ENCODE data around the gene MBD6.

The MBD6 gene, protein sequence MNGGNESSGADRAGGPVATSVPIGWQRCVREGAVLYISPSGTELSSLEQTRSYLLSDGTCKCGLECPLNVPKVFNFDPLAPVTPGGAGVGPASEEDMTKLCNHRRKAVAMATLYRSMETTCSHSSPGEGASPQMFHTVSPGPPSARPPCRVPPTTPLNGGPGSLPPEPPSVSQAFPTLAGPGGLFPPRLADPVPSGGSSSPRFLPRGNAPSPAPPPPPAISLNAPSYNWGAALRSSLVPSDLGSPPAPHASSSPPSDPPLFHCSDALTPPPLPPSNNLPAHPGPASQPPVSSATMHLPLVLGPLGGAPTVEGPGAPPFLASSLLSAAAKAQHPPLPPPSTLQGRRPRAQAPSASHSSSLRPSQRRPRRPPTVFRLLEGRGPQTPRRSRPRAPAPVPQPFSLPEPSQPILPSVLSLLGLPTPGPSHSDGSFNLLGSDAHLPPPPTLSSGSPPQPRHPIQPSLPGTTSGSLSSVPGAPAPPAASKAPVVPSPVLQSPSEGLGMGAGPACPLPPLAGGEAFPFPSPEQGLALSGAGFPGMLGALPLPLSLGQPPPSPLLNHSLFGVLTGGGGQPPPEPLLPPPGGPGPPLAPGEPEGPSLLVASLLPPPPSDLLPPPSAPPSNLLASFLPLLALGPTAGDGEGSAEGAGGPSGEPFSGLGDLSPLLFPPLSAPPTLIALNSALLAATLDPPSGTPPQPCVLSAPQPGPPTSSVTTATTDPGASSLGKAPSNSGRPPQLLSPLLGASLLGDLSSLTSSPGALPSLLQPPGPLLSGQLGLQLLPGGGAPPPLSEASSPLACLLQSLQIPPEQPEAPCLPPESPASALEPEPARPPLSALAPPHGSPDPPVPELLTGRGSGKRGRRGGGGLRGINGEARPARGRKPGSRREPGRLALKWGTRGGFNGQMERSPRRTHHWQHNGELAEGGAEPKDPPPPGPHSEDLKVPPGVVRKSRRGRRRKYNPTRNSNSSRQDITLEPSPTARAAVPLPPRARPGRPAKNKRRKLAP

GRCh38 chr12:57522011-57522886 lies at the start of gene MBD6:
Gene MBD6 (plus strand): TSS chr12:57522824. CDS start chr12:57524304, 1,480 bp downstream.
- TF ChIP-seq, protein P1, sequence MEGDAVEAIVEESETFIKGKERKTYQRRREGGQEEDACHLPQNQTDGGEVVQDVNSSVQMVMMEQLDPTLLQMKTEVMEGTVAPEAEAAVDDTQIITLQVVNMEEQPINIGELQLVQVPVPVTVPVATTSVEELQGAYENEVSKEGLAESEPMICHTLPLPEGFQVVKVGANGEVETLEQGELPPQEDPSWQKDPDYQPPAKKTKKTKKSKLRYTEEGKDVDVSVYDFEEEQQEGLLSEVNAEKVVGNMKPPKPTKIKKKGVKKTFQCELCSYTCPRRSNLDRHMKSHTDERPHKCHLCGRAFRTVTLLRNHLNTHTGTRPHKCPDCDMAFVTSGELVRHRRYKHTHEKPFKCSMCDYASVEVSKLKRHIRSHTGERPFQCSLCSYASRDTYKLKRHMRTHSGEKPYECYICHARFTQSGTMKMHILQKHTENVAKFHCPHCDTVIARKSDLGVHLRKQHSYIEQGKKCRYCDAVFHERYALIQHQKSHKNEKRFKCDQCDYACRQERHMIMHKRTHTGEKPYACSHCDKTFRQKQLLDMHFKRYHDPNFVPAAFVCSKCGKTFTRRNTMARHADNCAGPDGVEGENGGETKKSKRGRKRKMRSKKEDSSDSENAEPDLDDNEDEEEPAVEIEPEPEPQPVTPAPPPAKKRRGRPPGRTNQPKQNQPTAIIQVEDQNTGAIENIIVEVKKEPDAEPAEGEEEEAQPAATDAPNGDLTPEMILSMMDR (IDR thresholded peaks at IDR 0.05): no peak

DNA sequence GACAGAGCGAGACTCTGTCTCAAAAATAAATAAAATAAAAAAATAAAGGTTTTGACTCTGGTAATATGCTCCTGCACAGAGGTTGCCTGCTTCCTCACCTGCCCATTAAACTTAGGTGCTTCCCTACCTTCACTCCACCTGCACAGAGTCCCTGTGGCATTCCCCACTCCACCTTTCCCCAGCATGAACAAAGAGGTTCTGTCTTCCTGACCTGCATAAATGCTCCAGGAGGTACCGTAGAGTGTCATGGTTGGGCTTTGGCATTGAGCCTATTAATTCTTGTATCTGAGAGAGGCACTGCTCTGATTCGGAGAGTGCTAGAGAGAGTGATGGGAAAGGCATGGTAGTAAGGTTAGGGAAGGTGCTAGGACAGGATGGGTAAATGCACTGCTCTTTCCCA lies 49.2 kb upstream of the MBD6 start:
- TF ChIP-seq, protein P1 (IDR thresholded peaks at IDR 0.05): no peak

DNA sequence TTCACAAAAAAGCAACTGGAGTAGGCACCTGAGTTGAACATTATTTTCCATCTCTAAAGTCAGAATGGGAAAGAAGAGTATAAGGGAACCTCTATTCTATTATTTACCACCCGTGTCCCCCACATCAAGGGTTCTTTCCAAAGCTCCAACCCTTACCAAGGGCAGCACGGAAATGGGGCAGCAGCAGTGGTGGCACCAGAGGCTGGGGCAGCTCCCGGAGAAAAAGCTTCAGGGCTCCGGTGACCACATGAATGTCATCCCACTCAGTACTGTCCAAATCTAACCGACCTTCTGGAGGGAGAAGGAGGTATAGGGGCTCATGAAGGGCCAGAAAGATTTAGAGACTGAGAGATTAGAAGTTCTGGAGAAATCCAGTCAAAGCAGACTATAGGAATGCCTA lies 48.7 kb upstream of the MBD6 start:
- TF ChIP-seq, protein P1 (IDR thresholded peaks at IDR 0.05): no peak

DNA sequence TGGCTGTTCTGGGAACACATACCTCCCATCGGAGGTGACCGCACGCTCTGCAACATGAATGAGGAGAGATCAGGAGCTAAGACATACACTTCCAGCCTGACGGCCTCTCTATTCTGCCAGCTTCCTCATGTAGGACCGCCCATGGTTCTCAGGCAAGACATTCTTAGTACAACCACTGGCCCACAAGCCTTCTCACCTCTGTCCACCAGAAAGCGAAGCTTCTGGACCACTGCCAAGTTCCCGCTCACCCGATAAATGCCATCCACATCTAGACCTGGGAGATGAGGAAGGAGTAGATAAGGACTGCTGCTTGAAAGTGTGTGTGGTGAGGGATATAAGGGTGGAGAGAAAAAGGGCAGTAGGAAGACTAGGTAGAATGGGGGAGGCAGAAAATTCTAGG lies 48.2 kb upstream of the MBD6 start:
- TF ChIP-seq, protein P1 (IDR thresholded peaks at IDR 0.05): no peak

GRCh38 chr12:57474862-57475261 lies 47.8 kb upstream of the MBD6 start:
- TF ChIP-seq, protein P1 (IDR thresholded peaks at IDR 0.05): no peak

- TF ChIP-seq, protein P1 (IDR thresholded peaks at IDR 0.05): no peak
Measured at GRCh38 chr12:57475271-57476161, 47.1 kb upstream of the MBD6 start.

All from LNCAP (cell line).